ENCODE data around the gene STARD3NL.

The STARD3NL gene

GRCh38 chr7:38138171-38138570 is 39.9 kb upstream of the STARD3NL start:
- H3K9ac ChIP-seq (ENCODE audit: low read depth, low read length): no peak overlapping the region
- no peaks in the 10 kb centered on the region for H4K20me1 ChIP-seq (ENCODE audit: insufficient read depth, low read length)
- no peak overlapping the region for H3K4me3 ChIP-seq (ENCODE audit: low read depth in 1 of 2, low read length in 2 of 2)
- DNase-seq (no peak), ATAC-seq (ENCODE audit: insufficient read depth, low read depth) (no peak)
- H3K27ac ChIP-seq (ENCODE audit: low read length): no peak overlapping the region
- no peak overlapping the region for H3K4me2 ChIP-seq (ENCODE audit: insufficient read depth, low read length)
- TF ChIP-seq CTCF (IDR thresholded peaks at IDR 0.05; ENCODE audit: borderline replicate concordance, extremely low read depth, low read length, poor library complexity, severe bottlenecking): no peak
- no peak for TF ChIP-seq EZH2 (IDR thresholded peaks at IDR 0.05; ENCODE audit: borderline replicate concordance, low read depth, low read length, severe bottlenecking)
- H3K4me1 ChIP-seq (ENCODE audit: insufficient read depth, low read length): no peaks in the 10 kb centered on the region
- H2AFZ ChIP-seq (ENCODE audit: low read depth, low read length): no peak overlapping the region
- H3K27me3 ChIP-seq (ENCODE audit: insufficient read depth, low read length, poor library complexity): no peaks in the 10 kb centered on the region
- no peaks in the 10 kb centered on the region for H3K79me2 ChIP-seq (ENCODE audit: insufficient read depth, low read length)
- no peaks in the 10 kb centered on the region for H3K36me3 ChIP-seq (ENCODE audit: insufficient read depth, low read length)
- H3K9me3 ChIP-seq (ENCODE audit: insufficient read depth, low read length, severe bottlenecking): no peaks in the 10 kb centered on the region

- no peaks in the 10 kb centered on the region for H4K20me1 ChIP-seq (ENCODE audit: insufficient read depth, low read length)
- no peaks in the 10 kb centered on the region for H3K9me3 ChIP-seq (ENCODE audit: insufficient read depth, low read length, severe bottlenecking)
- no peaks in the 10 kb centered on the region for H3K27me3 ChIP-seq (ENCODE audit: insufficient read depth, low read length, poor library complexity)
- ATAC-seq (ENCODE audit: insufficient read depth, low read depth): no peak
- H3K27ac ChIP-seq (ENCODE audit: low read length): no peak overlapping the region
- no peak overlapping the region for H3K4me2 ChIP-seq (ENCODE audit: insufficient read depth, low read length)
- H3K36me3 ChIP-seq (ENCODE audit: insufficient read depth, low read length): no peaks in the 10 kb centered on the region
- no peak for DNase-seq
- no peaks in the 10 kb centered on the region for H3K79me2 ChIP-seq (ENCODE audit: insufficient read depth, low read length)
- H3K9ac ChIP-seq (ENCODE audit: low read depth, low read length): no peak overlapping the region
- H3K4me3 ChIP-seq (ENCODE audit: low read depth in 1 of 2, low read length in 2 of 2): no peak overlapping the region
- H3K4me1 ChIP-seq (ENCODE audit: insufficient read depth, low read length): no peaks in the 10 kb centered on the region
- H2AFZ ChIP-seq (ENCODE audit: low read depth, low read length): no peak overlapping the region
- no peak for TF ChIP-seq EZH2 (IDR thresholded peaks at IDR 0.05; ENCODE audit: borderline replicate concordance, low read depth, low read length, severe bottlenecking)
- TF ChIP-seq CTCF (IDR thresholded peaks at IDR 0.05; ENCODE audit: borderline replicate concordance, extremely low read depth, low read length, poor library complexity, severe bottlenecking): no peak
Measured at GRCh38 chr7:38141187-38141586, 36.9 kb upstream of the STARD3NL start.

GRCh38 chr7:38142736-38143135 is 35.3 kb upstream of the STARD3NL start:
- H2AFZ ChIP-seq (ENCODE audit: low read depth, low read length): no peak overlapping the region
- H3K4me1 ChIP-seq (ENCODE audit: insufficient read depth, low read length): no peaks in the 10 kb centered on the region
- H3K27me3 ChIP-seq (ENCODE audit: insufficient read depth, low read length, poor library complexity): no peaks in the 10 kb centered on the region
- no peak overlapping the region for H3K27ac ChIP-seq (ENCODE audit: low read length)
- H3K4me3 ChIP-seq (ENCODE audit: low read depth in 1 of 2, low read length in 2 of 2): no peak overlapping the region
- no peaks in the 10 kb centered on the region for H3K9me3 ChIP-seq (ENCODE audit: insufficient read depth, low read length, severe bottlenecking)
- ATAC-seq (ENCODE audit: insufficient read depth, low read depth): no peak
- H3K79me2 ChIP-seq (ENCODE audit: insufficient read depth, low read length): no peaks in the 10 kb centered on the region
- DNase-seq: no peak
- no peak overlapping the region for H3K4me2 ChIP-seq (ENCODE audit: insufficient read depth, low read length)
- TF ChIP-seq EZH2 (IDR thresholded peaks at IDR 0.05; ENCODE audit: borderline replicate concordance, low read depth, low read length, severe bottlenecking) (no peak), CTCF (IDR thresholded peaks at IDR 0.05; ENCODE audit: borderline replicate concordance, extremely low read depth, low read length, poor library complexity, severe bottlenecking) (no peak)
- H4K20me1 ChIP-seq (ENCODE audit: insufficient read depth, low read length): no peaks in the 10 kb centered on the region
- H3K9ac ChIP-seq (ENCODE audit: low read depth, low read length): no peak overlapping the region
- H3K36me3 ChIP-seq (ENCODE audit: insufficient read depth, low read length): no peaks in the 10 kb centered on the region

GRCh38 chr7:38147005-38147404 is 31.0 kb upstream of the STARD3NL start:
- H3K36me3 ChIP-seq (ENCODE audit: insufficient read depth, low read length): no peaks in the 10 kb centered on the region
- no peaks in the 10 kb centered on the region for H3K9me3 ChIP-seq (ENCODE audit: insufficient read depth, low read length, severe bottlenecking)
- no peak overlapping the region for H3K4me2 ChIP-seq (ENCODE audit: insufficient read depth, low read length)
- H3K27ac ChIP-seq (ENCODE audit: low read length): no peak overlapping the region
- no peak overlapping the region for H2AFZ ChIP-seq (ENCODE audit: low read depth, low read length)
- ATAC-seq (ENCODE audit: insufficient read depth, low read depth) (no peak), DNase-seq (no peak)
- no peak overlapping the region for H3K9ac ChIP-seq (ENCODE audit: low read depth, low read length)
- no peaks in the 10 kb centered on the region for H3K27me3 ChIP-seq (ENCODE audit: insufficient read depth, low read length, poor library complexity)
- no peak overlapping the region for H3K4me3 ChIP-seq (ENCODE audit: low read depth in 1 of 2, low read length in 2 of 2)
- H3K4me1 ChIP-seq (ENCODE audit: insufficient read depth, low read length): no peaks in the 10 kb centered on the region
- TF ChIP-seq CTCF (IDR thresholded peaks at IDR 0.05; ENCODE audit: borderline replicate concordance, extremely low read depth, low read length, poor library complexity, severe bottlenecking): no peak
- TF ChIP-seq EZH2 (IDR thresholded peaks at IDR 0.05; ENCODE audit: borderline replicate concordance, low read depth, low read length, severe bottlenecking): no peak
- H3K79me2 ChIP-seq (ENCODE audit: insufficient read depth, low read length): no peaks in the 10 kb centered on the region
- H4K20me1 ChIP-seq (ENCODE audit: insufficient read depth, low read length): no peaks in the 10 kb centered on the region
